Non-pigmented ciliary epithelial cell (primary cell): ENCODE measurements around the gene RBCK1.
"Not testable (repeated sequence)": the region's sequence is repeated elsewhere in the genome, so short reads cannot be mapped to it uniquely, and the experiment has no call there.

Experiments
- DNase-seq: peaks from one replicate; pipeline ENCODE4 v3.0.0-alpha.2; 2010; ENCODE audit warnings: low read depth

RBCK1 gene

DNA sequence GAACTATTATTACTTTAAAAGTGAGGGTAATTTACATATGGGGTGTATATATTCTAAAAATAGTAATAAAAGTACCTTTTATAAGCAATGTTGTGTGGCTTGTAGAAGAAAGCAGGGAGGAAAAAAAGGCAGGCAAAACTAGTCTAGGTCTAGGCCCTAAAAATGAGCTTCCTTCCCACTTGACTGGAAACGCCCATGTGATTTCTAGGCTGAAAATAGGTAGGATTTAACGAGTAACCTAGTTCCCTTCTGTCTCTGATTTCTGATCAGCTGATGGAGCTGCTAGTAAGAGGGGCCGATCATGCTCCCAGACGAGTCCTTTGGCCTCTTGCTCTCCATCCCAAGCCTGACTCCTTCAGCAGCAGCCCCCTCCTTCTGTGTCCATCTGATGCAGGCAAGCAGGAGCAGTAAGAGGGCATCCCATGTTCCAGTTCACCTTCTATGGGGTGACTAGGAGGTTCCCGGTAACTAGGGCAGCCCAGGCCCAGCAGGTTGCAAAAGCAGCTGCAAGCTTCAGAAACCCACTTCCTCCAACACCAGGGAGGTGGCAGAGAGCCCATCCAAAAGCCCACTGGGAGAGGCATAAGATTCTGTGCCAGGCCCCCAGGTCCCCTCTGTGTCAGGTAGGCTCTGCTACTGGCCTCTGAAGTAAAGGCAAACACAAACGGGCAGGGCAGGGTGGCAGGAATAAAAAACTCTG lies 29.8 kb downstream of the RBCK1 start:
- no peak for DNase-seq

GRCh38 chr20:438571-439469 lies 30.7 kb downstream of the RBCK1 start:
- no peak for DNase-seq

GRCh38 chr20:440148-440547 lies 32.0 kb downstream of the RBCK1 start:
- no peak for DNase-seq

DNA sequence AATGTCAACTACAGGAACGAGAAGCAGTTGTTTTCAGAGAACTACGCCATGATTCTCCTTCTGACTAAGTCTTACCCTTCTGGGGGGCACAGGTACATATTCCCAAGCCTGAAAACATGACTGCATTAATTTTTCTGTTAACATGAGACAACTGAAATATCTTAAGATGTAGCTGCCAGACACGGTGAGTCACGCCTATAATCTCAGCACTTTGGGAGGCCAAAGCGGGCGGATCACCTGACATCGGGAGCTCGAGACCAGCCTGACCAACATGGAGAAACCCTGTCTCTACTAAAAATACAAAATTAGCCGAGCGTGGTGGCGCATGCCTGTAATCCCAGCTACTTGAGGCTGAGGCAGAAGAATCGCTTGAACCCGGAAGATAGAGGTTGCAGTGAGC lies 32.5 kb downstream of the RBCK1 start:
- DNase-seq = no peak

DNA sequence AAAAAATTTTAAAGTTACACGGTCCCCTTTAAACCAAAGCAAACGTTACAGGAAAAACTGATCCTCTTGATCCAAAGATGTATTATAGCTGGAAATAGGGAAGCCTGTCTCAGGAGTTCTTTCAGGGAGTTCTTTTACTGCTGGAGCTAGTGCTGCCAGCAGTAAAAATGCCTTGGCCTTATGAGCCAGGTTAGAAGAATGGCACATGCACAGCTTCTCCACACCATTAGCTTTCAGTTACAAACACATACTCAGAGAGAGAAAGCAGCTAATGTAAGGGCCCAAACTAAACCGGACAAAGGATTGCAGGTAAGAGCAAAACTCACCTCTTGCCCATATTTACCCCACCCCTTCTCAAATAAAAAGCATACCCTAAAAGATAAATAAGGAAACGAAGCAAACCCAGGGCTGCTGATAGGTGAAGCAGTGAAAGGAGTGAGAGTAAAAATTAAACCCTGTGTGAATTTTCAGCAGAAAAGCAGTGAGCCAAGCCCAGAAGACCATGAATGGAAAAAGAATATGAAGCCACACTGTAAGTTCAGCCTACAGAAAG lies 35.2 kb downstream of the RBCK1 start:
- no peak for DNase-seq

GRCh38 chr20:444117-444516 lies 36.0 kb downstream of the RBCK1 start:
- no peak for DNase-seq

DNA sequence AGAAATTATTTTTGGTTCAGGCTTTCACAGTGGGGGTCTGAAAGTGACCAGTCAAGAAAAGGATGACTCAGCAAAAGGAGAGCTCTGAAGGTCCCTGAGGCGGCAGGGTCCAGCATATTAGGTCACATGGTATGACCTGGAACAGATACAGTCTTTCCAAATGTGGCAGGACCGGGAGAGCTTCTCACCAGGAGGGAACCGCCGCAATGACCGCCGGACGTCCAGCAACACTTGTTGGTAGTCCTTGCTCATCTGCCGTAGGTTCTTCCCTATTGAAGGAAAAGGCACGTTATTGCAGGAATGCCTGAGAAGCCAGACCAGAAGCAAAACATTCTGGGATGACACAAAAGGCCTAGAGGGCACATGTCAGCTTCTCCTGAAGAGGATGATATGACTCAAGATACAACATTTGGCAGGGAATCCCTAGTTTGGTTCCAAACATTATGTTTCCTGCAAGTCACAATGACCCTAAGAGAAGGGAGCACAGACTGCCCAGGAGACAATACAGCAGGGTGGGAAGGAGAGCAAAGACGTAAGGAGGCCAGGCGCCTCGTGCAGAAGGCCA lies 36.8 kb downstream of the RBCK1 start:
- no peak for DNase-seq

DNA sequence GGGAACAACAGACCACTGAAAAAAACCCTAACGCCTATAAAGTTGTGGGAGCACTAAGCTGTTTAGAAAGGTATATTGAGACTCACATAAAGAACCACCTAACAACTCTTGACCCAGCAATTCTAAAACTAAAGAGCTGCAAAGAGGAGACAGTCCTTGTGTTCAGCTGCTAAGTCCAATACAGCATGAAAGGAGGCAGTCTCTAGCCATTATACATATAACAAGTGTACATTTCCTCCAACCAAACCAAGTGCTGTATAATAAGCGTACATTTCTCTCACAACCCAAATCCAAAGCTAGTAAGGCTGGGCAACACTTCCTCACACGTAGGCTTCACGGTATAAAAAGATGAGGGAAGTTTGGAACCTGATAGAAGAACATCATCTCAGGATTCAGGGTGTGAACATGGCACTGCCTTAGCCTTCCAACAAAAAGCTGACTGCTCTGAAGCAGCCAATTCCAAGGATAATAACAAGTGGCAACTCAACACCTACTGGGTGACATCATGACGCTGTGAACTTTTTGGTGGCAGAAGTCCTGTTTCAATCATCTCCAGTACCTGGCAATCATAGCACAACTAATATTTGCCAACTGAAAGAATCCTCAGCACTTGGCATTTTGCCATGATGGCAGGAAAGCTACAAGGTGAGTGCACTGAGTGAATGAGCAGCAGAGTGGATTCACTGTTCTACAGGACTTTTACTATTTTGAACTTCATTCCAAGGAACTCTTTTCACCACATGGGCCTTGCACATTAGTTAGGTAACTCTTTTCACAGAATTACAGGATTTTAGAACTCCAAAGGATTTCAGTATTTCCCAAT lies 37.6 kb downstream of the RBCK1 start:
- DNase-seq = no peak

GRCh38 chr20:452021-452420 lies 43.9 kb downstream of the RBCK1 start:
- DNase-seq = not testable (repeated sequence)

DNA sequence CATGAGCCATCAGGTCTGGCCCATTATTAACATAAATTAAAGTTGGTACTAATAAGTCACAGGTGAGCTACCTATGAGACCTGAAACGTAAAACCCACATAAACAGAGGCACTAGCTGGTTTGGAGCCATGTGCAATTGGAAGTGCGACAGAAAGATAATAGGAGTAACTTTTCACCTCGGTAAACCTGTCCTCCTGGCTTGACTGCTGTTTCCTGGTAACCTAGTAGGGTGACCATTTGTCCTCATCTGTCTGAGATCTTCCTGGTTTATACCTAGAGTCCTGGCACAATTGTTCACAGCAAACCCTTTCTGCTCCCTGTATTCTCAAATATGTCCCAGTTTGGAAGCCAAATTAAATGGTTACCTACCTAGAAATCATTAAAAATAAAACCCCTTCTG lies 46.9 kb downstream of the RBCK1 start:
- no peak for DNase-seq

- no peak for DNase-seq
Observed at GRCh38 chr20:458776-459175, 50.7 kb downstream of the RBCK1 start.

- DNase-seq = no peak
Observed at GRCh38 chr20:460180-460579, 52.1 kb downstream of the RBCK1 start.

GRCh38 chr20:460707-461106 lies 52.6 kb downstream of the RBCK1 start:
- no peak for DNase-seq

GRCh38 chr20:461254-462198 lies 53.4 kb downstream of the RBCK1 start:
- no peak for DNase-seq

GRCh38 chr20:462199-462991 lies 54.3 kb downstream of the RBCK1 start, which contains the start of gene TBC1D20:
Gene TBC1D20, minus strand, starts transcription at chr20:462533. Its CDS starts 128 bp downstream, at chr20:462405.
- DNase-seq = no peak

DNA sequence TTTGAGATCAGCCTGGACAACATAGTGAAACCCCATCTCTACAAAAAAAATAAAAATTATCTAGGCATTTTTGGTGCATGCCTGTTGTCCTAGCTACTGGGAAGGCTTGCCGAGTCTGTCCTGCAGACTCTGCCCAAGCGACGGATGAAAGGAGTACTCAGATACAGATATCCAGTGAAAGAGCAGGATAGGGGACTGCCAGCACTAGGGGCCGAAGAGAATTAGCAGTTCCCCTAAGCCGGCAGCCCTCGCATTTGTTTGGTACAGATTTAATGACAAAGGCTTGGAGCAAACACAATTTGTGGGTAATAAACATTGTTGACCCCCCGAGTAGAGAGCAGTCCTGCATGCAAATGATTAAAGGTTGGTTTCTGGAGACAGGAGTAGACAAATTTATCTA lies 59.7 kb downstream of the RBCK1 start:
- DNase-seq = no peak

DNA sequence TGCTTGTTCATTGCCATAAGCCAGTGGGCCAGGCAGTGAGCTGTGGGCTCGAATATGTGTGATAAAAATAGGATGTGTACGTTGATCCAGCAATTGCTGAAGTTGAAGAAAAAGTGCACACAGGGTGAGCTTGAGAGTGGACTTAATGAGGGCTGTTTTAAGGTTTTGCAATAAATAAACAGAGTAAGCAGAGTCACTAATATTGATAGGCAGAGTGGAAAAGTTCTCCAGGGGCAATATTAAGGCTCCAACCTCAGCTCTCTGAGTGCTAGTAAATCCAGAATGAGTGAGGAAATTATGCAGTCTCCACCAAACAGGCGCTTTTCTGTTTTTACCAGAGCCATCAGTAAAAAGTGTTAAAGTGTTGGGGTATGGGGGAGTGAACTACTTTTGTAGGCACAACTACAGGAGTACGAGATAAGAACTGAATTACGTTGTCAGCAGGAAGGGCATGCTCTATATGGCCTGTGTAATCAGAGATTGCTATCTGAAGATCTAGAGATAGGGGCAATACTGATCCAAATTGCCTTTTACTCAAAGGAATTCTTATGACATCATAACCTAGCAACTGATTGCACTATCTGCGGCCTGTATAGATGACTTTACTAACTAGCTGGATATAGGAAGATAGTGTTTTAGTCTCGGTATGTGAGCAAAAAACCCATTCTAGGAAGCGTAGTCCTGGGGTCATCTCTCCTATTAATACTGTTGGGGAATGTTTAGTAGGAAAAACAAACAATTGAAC lies 61.8 kb downstream of the RBCK1 start:
- DNase-seq = no peak

GRCh38 chr20:472137-472846 lies 64.2 kb downstream of the RBCK1 start:
- DNase-seq = no peak
